ENCODE measurements around the gene OR2T35. TPM values are rescaled to one million over a fixed set of nuclear protein-coding genes. Genes with fewer than 3 reads are reported as not detected.
"Not testable (repeated sequence)": the region's sequence is repeated elsewhere in the genome, so short reads cannot be mapped to it uniquely, and the experiment has no call there.

The OR2T35 gene
- total and polyA plus RNA-seq, 4 donors, result not detected

- H3K36me3 ChIP-seq (ENCODE audit: control insufficient read depth in 4 of 4, insufficient read depth in 3 of 4, low read depth in 1 of 4, low read length in 3 of 4); H3K27me3 ChIP-seq (ENCODE audit: control insufficient read depth in 4 of 4, insufficient read depth in 4 of 4, low read length in 3 of 4); H3K27ac ChIP-seq (ENCODE audit: low read depth in 1 of 2, low read length in 2 of 2); H3K4me1 ChIP-seq (ENCODE audit: control insufficient read depth in 4 of 4, insufficient read depth in 4 of 4, low read length in 3 of 4); DNase-seq (ENCODE audit: low spot score); H3K9ac ChIP-seq (ENCODE audit: low read depth in 1 of 2, low read length in 2 of 2); H3K9me3 ChIP-seq (ENCODE audit: control insufficient read depth in 4 of 4, low read length in 3 of 4); H3K4me3 ChIP-seq (ENCODE audit: low read depth in 1 of 3, low read length in 3 of 3): not testable (repeated sequence)
- WGBS, result no CpG with 5 or more reads among the region's 3 CpGs
Measured at GRCh38 chr1:248655354-248655753, 10.3 kb upstream of the OR2T35 start, which contains the start of gene OR2T27. OR2T27 (minus strand) TSS chr1:248655528; CDS start chr1:248650884, 4,644 bp downstream.

- H3K9me3 ChIP-seq (ENCODE audit: control insufficient read depth in 4 of 4, low read length in 3 of 4); H3K4me1 ChIP-seq (ENCODE audit: control insufficient read depth in 4 of 4, insufficient read depth in 4 of 4, low read length in 3 of 4); H3K27ac ChIP-seq (ENCODE audit: low read depth in 1 of 2, low read length in 2 of 2); DNase-seq (ENCODE audit: low spot score); H3K9ac ChIP-seq (ENCODE audit: low read depth in 1 of 2, low read length in 2 of 2); H3K27me3 ChIP-seq (ENCODE audit: control insufficient read depth in 4 of 4, insufficient read depth in 4 of 4, low read length in 3 of 4); H3K4me3 ChIP-seq (ENCODE audit: low read depth in 1 of 3, low read length in 3 of 3); H3K36me3 ChIP-seq (ENCODE audit: control insufficient read depth in 4 of 4, insufficient read depth in 3 of 4, low read depth in 1 of 4, low read length in 3 of 4): not testable (repeated sequence)
- WGBS, result no CpG with 5 or more reads among the region's 1 CpG
Measured at GRCh38 chr1:248648770-248649536, 3.9 kb upstream of the OR2T35 start.

- not testable (repeated sequence) for H3K27ac ChIP-seq (ENCODE audit: low read depth in 1 of 2, low read length in 2 of 2); H3K9ac ChIP-seq (ENCODE audit: low read depth in 1 of 2, low read length in 2 of 2); H3K4me1 ChIP-seq (ENCODE audit: control insufficient read depth in 4 of 4, insufficient read depth in 4 of 4, low read length in 3 of 4); H3K9me3 ChIP-seq (ENCODE audit: control insufficient read depth in 4 of 4, low read length in 3 of 4); DNase-seq (ENCODE audit: low spot score); H3K27me3 ChIP-seq (ENCODE audit: control insufficient read depth in 4 of 4, insufficient read depth in 4 of 4, low read length in 3 of 4); H3K36me3 ChIP-seq (ENCODE audit: control insufficient read depth in 4 of 4, insufficient read depth in 3 of 4, low read depth in 1 of 4, low read length in 3 of 4); H3K4me3 ChIP-seq (ENCODE audit: low read depth in 1 of 3, low read length in 3 of 3)
- no CpG with 5 or more reads among the region's 4 CpGs for WGBS
Measured at GRCh38 chr1:248642971-248643651, 2.0 kb downstream of the OR2T35 start.

- H3K4me3 ChIP-seq (ENCODE audit: low read depth in 1 of 3, low read length in 3 of 3); DNase-seq (ENCODE audit: low spot score); H3K9me3 ChIP-seq (ENCODE audit: control insufficient read depth in 4 of 4, low read length in 3 of 4); H3K27me3 ChIP-seq (ENCODE audit: control insufficient read depth in 4 of 4, insufficient read depth in 4 of 4, low read length in 3 of 4); H3K27ac ChIP-seq (ENCODE audit: low read depth in 1 of 2, low read length in 2 of 2); H3K4me1 ChIP-seq (ENCODE audit: control insufficient read depth in 4 of 4, insufficient read depth in 4 of 4, low read length in 3 of 4); H3K9ac ChIP-seq (ENCODE audit: low read depth in 1 of 2, low read length in 2 of 2); H3K36me3 ChIP-seq (ENCODE audit: control insufficient read depth in 4 of 4, insufficient read depth in 3 of 4, low read depth in 1 of 4, low read length in 3 of 4): not testable (repeated sequence)
- no CpG with 5 or more reads among the region's 5 CpGs for WGBS
Measured at GRCh38 chr1:248641583-248641982, 3.5 kb downstream of the OR2T35 start.

GRCh38 chr1:248640906-248641305, 4.2 kb downstream of the OR2T35 start:
- H3K9ac ChIP-seq (ENCODE audit: low read depth in 1 of 2, low read length in 2 of 2); H3K9me3 ChIP-seq (ENCODE audit: control insufficient read depth in 4 of 4, low read length in 3 of 4); H3K36me3 ChIP-seq (ENCODE audit: control insufficient read depth in 4 of 4, insufficient read depth in 3 of 4, low read depth in 1 of 4, low read length in 3 of 4); DNase-seq (ENCODE audit: low spot score); H3K4me3 ChIP-seq (ENCODE audit: low read depth in 1 of 3, low read length in 3 of 3); H3K27me3 ChIP-seq (ENCODE audit: control insufficient read depth in 4 of 4, insufficient read depth in 4 of 4, low read length in 3 of 4); H3K4me1 ChIP-seq (ENCODE audit: control insufficient read depth in 4 of 4, insufficient read depth in 4 of 4, low read length in 3 of 4); H3K27ac ChIP-seq (ENCODE audit: low read depth in 1 of 2, low read length in 2 of 2): not testable (repeated sequence)
- no CpG with 5 or more reads among the region's 3 CpGs for WGBS

- H3K9me3 ChIP-seq (ENCODE audit: control insufficient read depth in 4 of 4, low read length in 3 of 4); H3K4me3 ChIP-seq (ENCODE audit: low read depth in 1 of 3, low read length in 3 of 3); H3K27ac ChIP-seq (ENCODE audit: low read depth in 1 of 2, low read length in 2 of 2); H3K9ac ChIP-seq (ENCODE audit: low read depth in 1 of 2, low read length in 2 of 2); H3K27me3 ChIP-seq (ENCODE audit: control insufficient read depth in 4 of 4, insufficient read depth in 4 of 4, low read length in 3 of 4); DNase-seq (ENCODE audit: low spot score); H3K36me3 ChIP-seq (ENCODE audit: control insufficient read depth in 4 of 4, insufficient read depth in 3 of 4, low read depth in 1 of 4, low read length in 3 of 4); H3K4me1 ChIP-seq (ENCODE audit: control insufficient read depth in 4 of 4, insufficient read depth in 4 of 4, low read length in 3 of 4): not testable (repeated sequence)
- WGBS, result no CpG with 5 or more reads among the region's 5 CpGs
Measured at GRCh38 chr1:248639652-248640051, 5.4 kb downstream of the OR2T35 start.

GRCh38 chr1:248636612-248637011, 8.5 kb downstream of the OR2T35 start:
- not testable (repeated sequence) for DNase-seq (ENCODE audit: low spot score); H3K27me3 ChIP-seq (ENCODE audit: control insufficient read depth in 4 of 4, insufficient read depth in 4 of 4, low read length in 3 of 4); H3K4me1 ChIP-seq (ENCODE audit: control insufficient read depth in 4 of 4, insufficient read depth in 4 of 4, low read length in 3 of 4); H3K9ac ChIP-seq (ENCODE audit: low read depth in 1 of 2, low read length in 2 of 2); H3K36me3 ChIP-seq (ENCODE audit: control insufficient read depth in 4 of 4, insufficient read depth in 3 of 4, low read depth in 1 of 4, low read length in 3 of 4); H3K4me3 ChIP-seq (ENCODE audit: low read depth in 1 of 3, low read length in 3 of 3); H3K9me3 ChIP-seq (ENCODE audit: control insufficient read depth in 4 of 4, low read length in 3 of 4); H3K27ac ChIP-seq (ENCODE audit: low read depth in 1 of 2, low read length in 2 of 2)
- 18% methylated on average over 2 of the region's 5 CpGs for whole genome bisulfite sequencing

GRCh38 chr1:248634991-248635390, 10.1 kb downstream of the OR2T35 start, which contains the start of gene OR2T11:
OR2T11 (minus strand) TSS chr1:248635091; CDS start chr1:248627128, 7,963 bp downstream.
- not testable (repeated sequence) for DNase-seq (ENCODE audit: low spot score); H3K27me3 ChIP-seq (ENCODE audit: control insufficient read depth in 4 of 4, insufficient read depth in 4 of 4, low read length in 3 of 4); H3K27ac ChIP-seq (ENCODE audit: low read depth in 1 of 2, low read length in 2 of 2); H3K9ac ChIP-seq (ENCODE audit: low read depth in 1 of 2, low read length in 2 of 2); H3K4me3 ChIP-seq (ENCODE audit: low read depth in 1 of 3, low read length in 3 of 3); H3K36me3 ChIP-seq (ENCODE audit: control insufficient read depth in 4 of 4, insufficient read depth in 3 of 4, low read depth in 1 of 4, low read length in 3 of 4); H3K9me3 ChIP-seq (ENCODE audit: control insufficient read depth in 4 of 4, low read length in 3 of 4); H3K4me1 ChIP-seq (ENCODE audit: control insufficient read depth in 4 of 4, insufficient read depth in 4 of 4, low read length in 3 of 4)
- no CpG with 5 or more reads among the region's 2 CpGs for WGBS
